ENCODE results near the gene MRTFA.

Gene MRTFA

GRCh38 chr22:40450616-40451015 lies 185.9 kb downstream of the MRTFA start:
- DNase-seq: no peak

- DNase-seq: no peak
These were observed 186.9 kb downstream of the MRTFA start for GRCh38 chr22:40449676-40450035.

GRCh38 chr22:40446203-40446602 lies 190.3 kb downstream of the MRTFA start:
- no peak for DNase-seq

- no peak for DNase-seq
These were observed 192.2 kb downstream of the MRTFA start for GRCh38 chr22:40444178-40444831.

GRCh38 chr22:40443732-40444131 lies 192.8 kb downstream of the MRTFA start:
- DNase-seq: no peak

GRCh38 chr22:40441761-40442390 lies 194.6 kb downstream of the MRTFA start:
- DNase-seq: no peak

GRCh38 chr22:40436505-40437431 lies 199.8 kb downstream of the MRTFA start:
- peak; percentile 33 for DNase-seq

GRCh38 chr22:40434745-40435144 lies 201.8 kb downstream of the MRTFA start:
- DNase-seq: no peak

GRCh38 chr22:40434106-40434505 lies 202.4 kb downstream of the MRTFA start:
- no peak for DNase-seq

- DNase-seq: no peak
These were observed 203.0 kb downstream of the MRTFA start for GRCh38 chr22:40433416-40434090.

GRCh38 chr22:40432625-40433024 lies 203.9 kb downstream of the MRTFA start:
- DNase-seq: no peak

GRCh38 chr22:40432157-40432556 lies 204.4 kb downstream of the MRTFA start:
- no peak for DNase-seq

GRCh38 chr22:40430991-40431390 lies 205.5 kb downstream of the MRTFA start:
- DNase-seq: no peak

- DNase-seq: no peak
These were observed 207.0 kb downstream of the MRTFA start for GRCh38 chr22:40429481-40429880.

GRCh38 chr22:40428796-40429195 lies 207.7 kb downstream of the MRTFA start:
- DNase-seq: no peak

- DNase-seq: peak; percentile 93
These were observed 209.8 kb downstream of the MRTFA start for GRCh38 chr22:40426594-40427333.

- DNase-seq: no peak
These were observed 211.4 kb downstream of the MRTFA start for GRCh38 chr22:40425082-40425481.

- no peak for DNase-seq
These were observed 212.5 kb downstream of the MRTFA start for GRCh38 chr22:40423882-40424640.

GRCh38 chr22:40423310-40423688 lies 213.2 kb downstream of the MRTFA start:
- DNase-seq: no peak

GRCh38 chr22:40422558-40423309 lies 213.8 kb downstream of the MRTFA start:
- no peak for DNase-seq

GRCh38 chr22:40421941-40422340 lies 214.6 kb downstream of the MRTFA start:
- no peak for DNase-seq
